Endothelial cell of umbilical vein (primary cell): ENCODE results near the gene PDE10A. TPM values are rescaled to one million over a fixed set of nuclear protein-coding genes. Genes with fewer than 3 reads are reported as not detected.

Experiments used
- BruUV-seq: library from RNA; stranded (reverse); fragments of 400-500 nt; replicated peaks from 2 replicates; lab custom pipeline; 2021; lab: Mats Ljungman, UMichigan
- CTCF ChIA-PET: fragments of 300-600, 350-600 bp; sonication (Branson Sonifier 250); formaldehyde crosslinking; loops from one replicate; lab custom pipeline; 2021; ENCODE audit warnings: antibody characterized with exemption, inconsistent platforms; lab: Charles Lee
- POLR2A ChIA-PET: fragments of 300-600, 350-600 bp; sonication (Branson Sonifier 250); formaldehyde crosslinking; loops from one replicate; lab custom pipeline; 2021; ENCODE audit warnings: antibody characterized with exemption, inconsistent platforms; lab: Charles Lee
- DNase-seq: peaks from one replicate; pipeline ENCODE4 v3.0.0-alpha.2; 2011; ENCODE audit warnings: low read depth, low spot score
- FAIRE-seq: peaks from 2 replicates; lab custom pipeline; 2011; peaks lifted over from hg19 to GRCh38; lab: Jason Lieb, UNC
- H2AFZ ChIP-seq: 2 replicates; pipeline ENCODE4 v1.6.0; 2012; ENCODE audit warnings: low read depth, low read length, control low read depth, inconsistent platforms
- H3K27ac ChIP-seq: 2 replicates; pipeline ENCODE4 v1.5.1; 2011; ENCODE audit warnings: low read depth, mild to moderate bottlenecking, control low read depth, low read length, moderate library complexity; ENCODE audit not compliant: insufficient read depth
- H3K27me3 ChIP-seq, 2 experiments: 2 replicates each; pipeline versions ENCODE4 v1.6.0 to v1.6.1; 2011; ENCODE audit warnings: low read length in 2 of 2, mixed read lengths in 1 of 2; ENCODE audit not compliant: control insufficient read depth in 2 of 2, insufficient read depth in 2 of 2
- H3K36me3 ChIP-seq, 2 experiments: 2 replicates in 1 of 2; 3 replicates in 1 of 2; pipeline ENCODE4 v1.5.1; 2011; ENCODE audit warnings: low read length in 2 of 2, mild to moderate bottlenecking in 1 of 2, moderate library complexity in 1 of 2; ENCODE audit not compliant: control insufficient read depth in 2 of 2, insufficient read depth in 2 of 2; ENCODE audit errors: extremely low read depth in 1 of 2
- H3K4me1 ChIP-seq: 3 replicates; pipeline ENCODE4 v1.5.1; 2011; ENCODE audit warnings: mild to moderate bottlenecking, low read length; ENCODE audit not compliant: control insufficient read depth, insufficient read depth; ENCODE audit errors: extremely low read depth
- H3K4me2 ChIP-seq: 2 replicates; pipeline ENCODE4 v1.6.1; 2011; ENCODE audit warnings: low read length, control low read depth, mixed read lengths; ENCODE audit not compliant: insufficient read depth
- H3K4me3 ChIP-seq, 3 experiments: fragments of 200-600 bp in 1 of 3; sonication (generic), shearing (Covaris generic) in 1 of 3; replicated peaks in 1 of 3; 2 replicates each; pipeline ENCODE4 v1.5.1; 2011 to 2016; ENCODE audit warnings: control low read depth in 3 of 3, low read length in 3 of 3, mild to moderate bottlenecking in 2 of 3, inconsistent platforms in 1 of 3, low read depth in 1 of 3, moderate library complexity in 1 of 3; ENCODE audit not compliant: insufficient read depth in 1 of 3
- H3K79me2 ChIP-seq: 2 replicates; pipeline ENCODE4 v1.6.0; 2012; ENCODE audit warnings: low read length, inconsistent platforms; ENCODE audit not compliant: control insufficient read depth, insufficient read depth
- H3K9ac ChIP-seq: replicated peaks from 2 replicates; pipeline ENCODE3; 2011; ENCODE audit warnings: low read length, control low read depth; ENCODE audit not compliant: insufficient read depth; ENCODE audit errors: extremely low read depth
- H3K9me1 ChIP-seq: replicated peaks from 3 replicates; pipeline ENCODE4 v1.6.0; 2011; ENCODE audit warnings: mild to moderate bottlenecking, low read length; ENCODE audit not compliant: control insufficient read depth, insufficient read depth; ENCODE audit errors: extremely low read depth
- H3K9me3 ChIP-seq: replicated peaks from 2 replicates; pipeline ENCODE4 v1.5.1; 2012; ENCODE audit warnings: low read length, inconsistent platforms; ENCODE audit not compliant: control insufficient read depth, insufficient read depth
- H4K20me1 ChIP-seq: replicated peaks from 2 replicates; pipeline ENCODE3; 2011; ENCODE audit warnings: mild to moderate bottlenecking, low read length; ENCODE audit not compliant: control insufficient read depth, insufficient read depth; ENCODE audit errors: extremely low read depth
- CTCF ChIP-seq, 2 donors: IDR thresholded peaks; 1 replicate in 1 of 2; 2 replicates in 1 of 2; pipeline ENCODE4 v1.5.1; 2011; ENCODE audit warnings: low read length in 2 of 2, mild to moderate bottlenecking in 2 of 2, moderate library complexity in 2 of 2, control low read depth in 1 of 2, inconsistent platforms in 1 of 2, low read depth in 1 of 2; ENCODE audit not compliant: insufficient read depth in 1 of 2; ENCODE audit errors: extremely low read depth in 1 of 2
- EZH2 ChIP-seq: IDR thresholded peaks from 2 replicates; pipeline ENCODE4 v1.6.1; 2012; ENCODE audit warnings: borderline replicate concordance, low read depth, mild to moderate bottlenecking, moderate library complexity, low read length, inconsistent platforms; ENCODE audit not compliant: severe bottlenecking
- FOS ChIP-seq: IDR thresholded peaks from 2 replicates; pipeline ENCODE4 v1.6.1; 2011; ENCODE audit warnings: mild to moderate bottlenecking, low read length, moderate library complexity, borderline replicate concordance; ENCODE audit not compliant: insufficient read depth
- GATA2 ChIP-seq: IDR thresholded peaks from 2 replicates; pipeline ENCODE4 v1.7.0; 2011; ENCODE audit warnings: low read depth, mild to moderate bottlenecking, moderate library complexity, mixed read lengths, low read length; ENCODE audit not compliant: insufficient read length, insufficient read depth
- JUN ChIP-seq: IDR thresholded peaks from 2 replicates; pipeline ENCODE4 v1.6.1; 2011; ENCODE audit warnings: borderline replicate concordance, low read depth; ENCODE audit not compliant: insufficient read length, insufficient read depth
- MYC ChIP-seq: IDR thresholded peaks from one replicate; pipeline ENCODE4 v1.6.1; 2011; ENCODE audit warnings: mild to moderate bottlenecking, low read depth, low read length
- POLR2A ChIP-seq: IDR thresholded peaks from 2 replicates; pipeline ENCODE4 v1.6.1; 2012; ENCODE audit warnings: low read depth, mild to moderate bottlenecking, control low read depth, low read length
- dilution Hi-C: fragments of 300-500 bp; cut with MboI; formaldehyde crosslinking; loops from one replicate; pipeline ENCODE4 v1.15.0; 2019; ENCODE audit warnings: low sequenced_read_pairs; ENCODE audit not compliant: extremely low pct_ligation_motif_present
- intact Hi-C: fragments of 100-400 bp; cut with micrococcal nuclease; formaldehyde crosslinking; loops from one replicate; pipeline ENCODE4 v1.10.0; 2022
- polyA plus RNA-seq, 4 experiments: library from polyadenylated mRNA; depleted of rRNA in 3 of 4; stranded (reverse) in 3 of 4; unstranded in 1 of 4; fragments of >200 nt; gene quantifications; 2 replicates each; pipeline versions ENCODE4 v1.2.1 to v1.2.3, GENCODE V29; 2011 to 2012; ENCODE audit warnings: missing spikeins in 1 of 4
- total RNA-seq: library from RNA; stranded (reverse); gene quantifications from 2 replicates; pipeline ENCODE4 v1.2.3, GENCODE V29; 2021

The PDE10A gene
- total and polyA plus RNA-seq, 2 donors (not counting 3 experiments of a cell fraction or from before 2014, with no cell fraction given) = 0.86 to 2.9 TPM

GRCh38 chr6:165658395-165659058 is 4.5 kb downstream of the PDE10A start:
- no peak overlapping the region for H3K27ac ChIP-seq
- no peaks in the 10 kb centered on the region for H3K36me3 ChIP-seq
- no peaks in the 10 kb centered on the region for H3K9me1 ChIP-seq
- H3K4me2 ChIP-seq = no peak overlapping the region
- peaks cover 2% of the 10 kb centered on the region for H3K79me2 ChIP-seq
- H3K4me3 ChIP-seq = no peak overlapping the region
- POLR2A ChIA-PET = no interaction called here
- H3K9me3 ChIP-seq = no peaks in the 10 kb centered on the region
- peaks cover 13 to 26% of the 10 kb centered on the region in 2 experiments for H3K27me3 ChIP-seq
- CTCF ChIA-PET = interaction anchor here (1.6 to 4.1 kb wide), 2 partner anchors 18 to 218 kb away, joined by 7 to 20 read pairs; no protein-coding TSS in a partner anchor
- intact Hi-C loops = no loop called here
- dilution Hi-C loops = no loop called here
- no peak overlapping the region for H2AFZ ChIP-seq
- no peaks in the 10 kb centered on the region for H4K20me1 ChIP-seq
- no TSS peak for BruUV-seq
- H3K9ac ChIP-seq = no peak overlapping the region
- no peak for TF ChIP-seq JUN
- no peak for TF ChIP-seq CTCF (IDR thresholded peaks at IDR 0.05; ENCODE audit: extremely low read depth in 1 of 2, insufficient read depth in 1 of 2, low read depth in 1 of 2, low read length in 2 of 2)
- no peak for TF ChIP-seq POLR2A
- TF ChIP-seq FOS = no peak
- no peak for TF ChIP-seq EZH2
- no peak for TF ChIP-seq MYC
- no peak for TF ChIP-seq GATA2
- no peak for DNase-seq
- no peak for FAIRE-seq
- H3K4me1 ChIP-seq = peaks cover 10% of the 10 kb centered on the region
